MM.1S (cell line): Measurements from ENCODE around the gene HMGCS1.
A peak's percentile ranks its signal among the peaks of the same experiment; 100 is the strongest.

ENCODE experiments used
- DNase-seq: peaks from one replicate; pipeline ENCODE4 v3.0.0-alpha.2; 2015
- H2AFZ ChIP-seq: fragments of 300-600 bp; sonication (generic); 2 replicates; pipeline ENCODE4 v1.6.0; 2016; ENCODE audit warnings: antibody characterized with exemption, low read length
- H3F3A ChIP-seq: fragments of 300-600 bp; sonication (generic); 2 replicates; pipeline ENCODE4 v1.6.1; 2016; ENCODE audit warnings: mild to moderate bottlenecking, antibody characterized with exemption, low read length, moderate library complexity, mixed read lengths; ENCODE audit not compliant: insufficient read depth
- H3K27ac ChIP-seq: fragments of 300-600 bp; sonication (generic); 2 replicates; pipeline ENCODE4 v1.5.1; 2016; ENCODE audit warnings: mild to moderate bottlenecking, low read length
- H3K27me3 ChIP-seq: fragments of 300-600 bp; sonication (generic); replicated peaks from 2 replicates; pipeline ENCODE4 v1.6.0; 2016; ENCODE audit warnings: low read length; ENCODE audit not compliant: insufficient read depth
- H3K36me3 ChIP-seq: fragments of 300-600 bp; sonication (generic); replicated peaks from 2 replicates; pipeline ENCODE4 v1.6.1; 2016; ENCODE audit warnings: mild to moderate bottlenecking, low read length, mixed read lengths; ENCODE audit not compliant: insufficient read depth
- H3K4me1 ChIP-seq: fragments of 300-600 bp; sonication (generic); 2 replicates; pipeline ENCODE4 v1.6.1; 2016; ENCODE audit warnings: low read length, mixed read lengths
- H3K4me2 ChIP-seq: fragments of 300-600 bp; sonication (generic); 2 replicates; pipeline ENCODE4 v1.6.0; 2016; ENCODE audit warnings: low read depth, low read length
- H3K4me3 ChIP-seq: fragments of 300-600 bp; sonication (generic); 2 replicates; pipeline ENCODE4 v1.5.1; 2016; ENCODE audit warnings: low read length, mixed read lengths
- H3K79me2 ChIP-seq: fragments of 300-600 bp; sonication (generic); 2 replicates; pipeline ENCODE4 v1.6.1; 2016; ENCODE audit warnings: mixed run types, low read length, mixed read lengths
- H3K9ac ChIP-seq: fragments of 300-600 bp; sonication (generic); 2 replicates; pipeline ENCODE4 v1.6.1; 2016; ENCODE audit warnings: low read length, mixed read lengths
- H3K9me2 ChIP-seq: fragments of 300-600 bp; sonication (generic); replicated peaks from 2 replicates; pipeline ENCODE4 v1.6.1; 2016; ENCODE audit warnings: mild to moderate bottlenecking, low read length, mixed read lengths; ENCODE audit not compliant: insufficient read depth
- H3K9me3 ChIP-seq: fragments of 300-600 bp; sonication (generic); replicated peaks from 2 replicates; pipeline ENCODE4 v1.6.1; 2016; ENCODE audit warnings: mild to moderate bottlenecking, low read length, mixed read lengths; ENCODE audit not compliant: insufficient read depth
- H4K20me1 ChIP-seq: fragments of 300-600 bp; sonication (generic); 2 replicates; pipeline ENCODE4 v1.6.1; 2016; ENCODE audit warnings: mild to moderate bottlenecking, low read length, moderate library complexity, mixed read lengths; ENCODE audit not compliant: insufficient read depth
- CTCF ChIP-seq: fragments of 300-600 bp; sonication (generic); IDR thresholded peaks from 2 replicates; pipeline ENCODE4 v1.5.1; 2016; ENCODE audit warnings: antibody characterized with exemption, low read length, mixed read lengths
- EZH2 ChIP-seq: fragments of 300-600 bp; sonication (generic); optimal IDR thresholded peaks from 2 replicates; pipeline ENCODE3; 2017; ENCODE audit warnings: low read depth, mild to moderate bottlenecking, antibody characterized with exemption, low read length, mixed read lengths
- EZH2phosphoT487 ChIP-seq: fragments of 300-600 bp; sonication (generic); IDR thresholded peaks from 2 replicates; pipeline ENCODE4 v1.6.1; 2018; ENCODE audit warnings: antibody characterized with exemption, low read length

Gene HMGCS1

GRCh38 chr5:43313035-43313853, at the start of gene HMGCS1:
TSS of gene HMGCS1 (minus strand) at chr5:43313412. CDS start at chr5:43298965, 14,447 bp downstream.
- Histone ChIP-seq H3K4me1 (peaks cover 10% of the 10 kb centered on the region), H3K36me3 (0 out of 2 replicates have a peak, but pooled peaks cover 3% of the 10 kb centered on the region), H3F3A (peaks cover 10% of the 10 kb centered on the region), H3K9ac (peak within 1 kb of the TSS; percentile 98), H3K27ac (peak within 1 kb of the TSS; percentile 94), H3K4me2 (peak within 1 kb of the TSS; percentile 90), H3K9me3 (no peaks in the 10 kb centered on the region), H3K4me3 (peak within 1 kb of the TSS; percentile 98), H3K9me2 (no peaks in the 10 kb centered on the region), H4K20me1 (0 out of 2 replicates have a peak, but pooled peaks cover 6% of the 10 kb centered on the region), H3K27me3 (no peaks in the 10 kb centered on the region), H3K79me2 (peaks cover 49% of the 10 kb centered on the region), H2AFZ (peak within 1 kb of the TSS; percentile 90)
- peak; percentile 99 for DNase-seq
- no peak for TF ChIP-seq EZH2
- TF ChIP-seq EZH2phosphoT487 = no peak
- peak; percentile 16 for TF ChIP-seq CTCF

DNA sequence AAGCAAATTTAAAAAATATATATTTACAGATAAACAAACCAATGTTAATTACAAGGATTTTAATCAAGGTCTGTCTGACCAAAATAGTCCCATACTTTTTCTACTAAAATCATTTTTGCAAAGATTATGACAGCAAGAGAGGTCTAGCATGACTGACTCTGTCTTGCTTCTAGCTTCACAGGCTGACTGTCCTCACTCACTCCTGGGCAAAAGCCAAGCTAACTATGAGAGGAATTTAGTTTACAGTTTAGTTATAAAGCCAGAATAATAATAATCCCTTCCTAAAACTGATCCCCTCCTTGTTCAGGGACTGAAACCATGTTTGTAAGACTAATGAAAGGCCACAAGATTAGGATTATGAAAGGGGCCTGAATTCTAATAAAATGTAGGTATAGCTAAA, 45.5 kb upstream of the HMGCS1 start:
- no peak overlapping the region for H3K9ac ChIP-seq
- no peak overlapping the region for H2AFZ ChIP-seq
- no peaks in the 10 kb centered on the region for H3K4me1 ChIP-seq
- no peaks in the 10 kb centered on the region for H3K79me2 ChIP-seq
- H3K36me3 ChIP-seq = no peaks in the 10 kb centered on the region
- H3K27me3 ChIP-seq = no peaks in the 10 kb centered on the region
- no peaks in the 10 kb centered on the region for H3F3A ChIP-seq
- H4K20me1 ChIP-seq = no peaks in the 10 kb centered on the region
- no peak overlapping the region for H3K4me3 ChIP-seq
- no peak for DNase-seq
- H3K9me3 ChIP-seq = no peaks in the 10 kb centered on the region
- no peak overlapping the region for H3K27ac ChIP-seq
- TF ChIP-seq CTCF (no peak), EZH2phosphoT487 (no peak), EZH2 (no peak)
- no peaks in the 10 kb centered on the region for H3K9me2 ChIP-seq
- no peak overlapping the region for H3K4me2 ChIP-seq

GRCh38 chr5:43358301-43358700, 45.1 kb upstream of the HMGCS1 start:
- TF ChIP-seq CTCF = no peak
- TF ChIP-seq EZH2 = no peak
- no peak for TF ChIP-seq EZH2phosphoT487
- no peaks in the 10 kb centered on the region for H3K36me3 ChIP-seq

More at GRCh38 chr5:43358301-43358700, 45.1 kb upstream of the HMGCS1 start:
- Histone ChIP-seq H3F3A (no peaks in the 10 kb centered on the region), H3K4me2 (no peak overlapping the region), H3K4me3 (no peak overlapping the region), H2AFZ (no peak overlapping the region), H3K9me2 (no peaks in the 10 kb centered on the region), H3K9me3 (no peaks in the 10 kb centered on the region), H3K27ac (no peak overlapping the region), H3K4me1 (no peaks in the 10 kb centered on the region), H3K27me3 (no peaks in the 10 kb centered on the region), H3K79me2 (no peaks in the 10 kb centered on the region), H4K20me1 (no peaks in the 10 kb centered on the region), H3K9ac (no peak overlapping the region)
- no peak for DNase-seq
